Activated naive CD4-positive, alpha-beta T cell treated with anti-CD3 and anti-CD28 coated beads, Interleukin-2, amount 10 ng/mL, durations not matched to agents 7 days and 5 days (primary cell): ENCODE data around the gene SEMA3G.
A peak's percentile ranks its signal among the peaks of the same experiment; 100 is the strongest.

Experiments used
- CTCF ChIA-PET: fragments of 350-600 bp; sonication (Branson Sonifier 250); formaldehyde crosslinking; loops from one replicate; lab custom pipeline; 2021; ENCODE audit warnings: antibody characterized with exemption; lab: Charles Lee
- DNase-seq: peaks from one replicate; pipeline ENCODE4 v3.0.0-alpha.2; 2020
- H3K27ac Mint-ChIP-seq: one replicate; pipeline ENCODE4 v1.8.0; 2021; ENCODE audit warnings: mild to moderate bottlenecking, moderate library complexity, mixed read lengths
- H3K27me3 Mint-ChIP-seq: one replicate; pipeline ENCODE4 v1.8.0; 2021; ENCODE audit warnings: mild to moderate bottlenecking, mixed read lengths
- H3K36me3 Mint-ChIP-seq: one replicate; pipeline ENCODE4 v1.8.0; 2021; ENCODE audit warnings: mixed read lengths
- H3K4me1 Mint-ChIP-seq: one replicate; pipeline ENCODE4 v1.8.0; 2021; ENCODE audit warnings: mixed read lengths
- H3K4me3 Mint-ChIP-seq: one replicate; pipeline ENCODE4 v1.8.0; 2021; ENCODE audit warnings: mild to moderate bottlenecking, moderate library complexity, mixed read lengths
- H3K9me3 Mint-ChIP-seq: one replicate; pipeline ENCODE4 v1.8.0; 2021; ENCODE audit warnings: mixed read lengths

SEMA3G gene

DNA sequence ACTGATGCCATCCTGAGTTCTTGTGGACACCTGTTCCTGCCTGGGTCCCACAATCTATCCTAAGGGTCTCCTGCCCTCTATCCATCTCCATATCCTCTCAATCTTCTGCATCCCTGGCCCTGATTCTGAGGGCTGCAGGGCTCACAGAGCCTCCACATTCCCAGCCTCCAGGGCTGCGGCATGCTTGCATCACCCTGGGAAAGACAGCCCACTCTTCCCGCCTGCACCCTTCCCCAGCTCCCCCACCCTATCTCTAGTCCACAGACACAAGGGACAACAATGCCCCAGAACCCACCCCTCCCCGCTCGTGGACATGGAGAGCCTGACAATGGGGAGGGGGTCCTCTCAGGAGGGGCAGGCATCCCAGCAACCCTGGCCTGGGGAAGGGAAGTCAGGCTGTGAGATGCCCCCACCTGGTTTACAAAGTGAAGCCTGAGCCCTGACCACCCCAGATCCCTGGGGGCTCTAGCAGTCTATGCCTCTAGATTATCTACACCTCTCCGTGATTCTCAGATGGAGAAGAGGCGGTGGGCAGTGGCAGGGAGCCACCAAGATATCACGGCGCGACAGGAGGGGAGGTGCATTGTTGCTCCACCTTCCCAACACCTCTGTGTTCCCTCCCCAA lies 10.3 kb downstream of the SEMA3G start:
- H3K4me1 Mint-ChIP-seq, result peaks cover 2% of the 10 kb centered on the region
- no peak overlapping the region for H3K27ac Mint-ChIP-seq
- CTCF ChIA-PET, result interaction anchor here (1.3 kb wide), 1 partner anchor 11 kb away, joined by 7 read pairs; the partner anchor contains the start of gene SEMA3G
- H3K36me3 Mint-ChIP-seq, result no peaks in the 10 kb centered on the region
- no peaks in the 10 kb centered on the region for H3K9me3 Mint-ChIP-seq
- peaks cover 40% of the 10 kb centered on the region for H3K27me3 Mint-ChIP-seq
- DNase-seq, result no peak
- no peak overlapping the region for H3K4me3 Mint-ChIP-seq

- Mint-ChIP-seq H3K4me1 (peaks cover 2% of the 10 kb centered on the region), H3K27me3 (peaks cover 36% of the 10 kb centered on the region), H3K36me3 (no peaks in the 10 kb centered on the region), H3K27ac (no peak overlapping the region), H3K4me3 (no peak overlapping the region), H3K9me3 (no peaks in the 10 kb centered on the region)
- CTCF ChIA-PET, result interaction anchor here (1.7 to 4.0 kb wide), 2 partner anchors 13 to 22 kb away, joined by 7 to 22 read pairs; no protein-coding TSS in a partner anchor
- DNase-seq, result no peak
Measured at GRCh38 chr3:52433996-52434479, 10.9 kb downstream of the SEMA3G start.

- no peak overlapping the region for H3K4me3 Mint-ChIP-seq
- H3K4me1 Mint-ChIP-seq, result peaks cover 2% of the 10 kb centered on the region
- CTCF ChIA-PET, result interaction anchor here (1.0 to 4.0 kb wide), 4 partner anchors 9 to 21 kb away, joined by 3 to 22 read pairs (median 5); partner anchors contain the start of gene SEMA3G
- H3K9me3 Mint-ChIP-seq, result no peaks in the 10 kb centered on the region
- no peaks in the 10 kb centered on the region for H3K36me3 Mint-ChIP-seq
- no peak overlapping the region for H3K27ac Mint-ChIP-seq
- peaks cover 38% of the 10 kb centered on the region for H3K27me3 Mint-ChIP-seq
- DNase-seq, result no peak
Measured at GRCh38 chr3:52433328-52433995, 11.4 kb downstream of the SEMA3G start.

DNA sequence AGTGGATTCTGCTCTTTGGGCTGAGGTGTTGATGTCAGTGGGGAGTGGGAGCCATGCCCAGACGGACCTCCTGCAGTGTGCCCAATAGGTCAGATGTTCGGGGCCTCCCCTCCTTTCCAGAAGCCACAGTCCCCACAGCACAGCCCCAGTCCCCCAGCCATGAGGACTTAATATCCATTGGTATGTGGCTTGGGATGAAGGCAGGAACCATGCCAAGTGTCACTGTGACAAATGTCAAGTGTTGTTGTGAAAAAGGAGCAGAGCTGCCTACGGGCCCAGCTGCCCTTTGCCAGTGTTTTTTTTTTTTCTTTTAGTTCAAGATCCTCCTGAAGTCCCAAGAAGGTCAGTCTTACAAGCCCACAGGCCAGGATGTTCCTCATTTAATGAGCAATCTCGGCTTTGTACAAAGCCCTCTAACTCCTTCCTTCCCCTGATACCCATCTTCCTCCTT lies 12.2 kb downstream of the SEMA3G start:
- H3K27me3 Mint-ChIP-seq, result peaks cover 45% of the 10 kb centered on the region
- H3K27ac Mint-ChIP-seq, result no peak overlapping the region
- H3K4me1 Mint-ChIP-seq, result peaks cover 2% of the 10 kb centered on the region
- H3K9me3 Mint-ChIP-seq, result no peaks in the 10 kb centered on the region
- no peak overlapping the region for H3K4me3 Mint-ChIP-seq
- H3K36me3 Mint-ChIP-seq, result no peaks in the 10 kb centered on the region
- CTCF ChIA-PET, result interaction anchor here (1.0 to 4.0 kb wide), 5 partner anchors 9 to 20 kb away, joined by 3 to 22 read pairs (median 4); partner anchors contain the start of gene SEMA3G
- no peak for DNase-seq

- H3K4me3 Mint-ChIP-seq, result no peak overlapping the region
- DNase-seq, result no peak
- no peaks in the 10 kb centered on the region for H3K9me3 Mint-ChIP-seq
- peaks cover 2% of the 10 kb centered on the region for H3K4me1 Mint-ChIP-seq
- H3K36me3 Mint-ChIP-seq, result no peaks in the 10 kb centered on the region
- peaks cover 44% of the 10 kb centered on the region for H3K27me3 Mint-ChIP-seq
- H3K27ac Mint-ChIP-seq, result no peak overlapping the region
- CTCF ChIA-PET, result interaction anchor here (0.9 to 4.0 kb wide), 3 partner anchors 10 to 20 kb away, joined by 3 to 22 read pairs (median 4); no protein-coding TSS in a partner anchor
Measured at GRCh38 chr3:52432225-52432624, 12.7 kb downstream of the SEMA3G start.

DNA sequence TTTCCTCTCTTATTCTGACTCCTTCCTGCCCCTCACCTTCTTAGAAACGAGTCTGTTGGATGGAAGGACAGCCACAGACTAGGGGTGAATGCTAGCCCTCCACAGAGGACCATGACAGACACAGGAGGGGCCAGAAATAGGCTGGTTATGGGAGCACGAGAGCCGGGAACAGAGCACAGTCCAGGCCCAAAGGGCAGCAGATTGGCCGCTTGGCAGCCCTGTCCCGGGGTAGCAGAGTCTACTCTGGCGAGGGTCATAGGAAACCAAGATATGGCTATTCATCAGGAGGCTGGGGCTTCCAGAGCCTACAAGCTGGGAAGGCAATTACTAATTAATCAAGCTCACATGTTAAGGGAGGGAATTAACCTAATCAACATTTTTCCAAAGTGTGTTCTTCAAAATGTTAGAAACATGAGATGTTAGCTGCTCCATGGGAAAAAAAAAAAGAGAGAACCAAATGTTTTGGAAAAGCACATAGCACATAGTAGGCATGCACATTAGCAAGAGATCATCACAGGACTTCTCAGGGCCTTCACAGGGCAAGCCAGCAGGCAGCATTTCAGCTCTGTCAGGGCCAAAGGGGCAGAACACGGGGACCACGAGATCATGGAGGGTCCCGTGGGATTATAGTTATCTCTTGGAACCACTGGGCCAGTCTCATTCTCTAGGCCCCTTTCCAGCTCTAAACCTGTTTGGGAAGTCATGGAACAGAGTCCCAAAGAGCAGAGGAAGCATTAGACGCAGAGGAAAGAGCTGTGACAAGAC lies 13.3 kb downstream of the SEMA3G start:
- CTCF ChIA-PET, result interaction anchor here (0.6 to 4.0 kb wide), 4 partner anchors 10 to 19 kb away, joined by 3 to 22 read pairs (median 4); no protein-coding TSS in a partner anchor
- H3K4me1 Mint-ChIP-seq, result peaks cover 2% of the 10 kb centered on the region
- H3K27me3 Mint-ChIP-seq, result peaks cover 44% of the 10 kb centered on the region
- H3K4me3 Mint-ChIP-seq, result no peak overlapping the region
- H3K36me3 Mint-ChIP-seq, result no peaks in the 10 kb centered on the region
- H3K27ac Mint-ChIP-seq, result no peak overlapping the region
- no peak for DNase-seq
- H3K9me3 Mint-ChIP-seq, result no peaks in the 10 kb centered on the region

GRCh38 chr3:52430416-52430810 lies 14.5 kb downstream of the SEMA3G start:
- peaks cover 2% of the 10 kb centered on the region for H3K4me1 Mint-ChIP-seq
- no peak overlapping the region for H3K27ac Mint-ChIP-seq
- no peak overlapping the region for H3K4me3 Mint-ChIP-seq
- peaks cover 40% of the 10 kb centered on the region for H3K27me3 Mint-ChIP-seq
- no peaks in the 10 kb centered on the region for H3K9me3 Mint-ChIP-seq
- CTCF ChIA-PET, result interaction anchor here (0.6 to 4.0 kb wide), 4 partner anchors 9 to 672 kb away, joined by 3 to 22 read pairs (median 3); no protein-coding TSS in a partner anchor
- no peaks in the 10 kb centered on the region for H3K36me3 Mint-ChIP-seq
- no peak for DNase-seq

GRCh38 chr3:52429779-52430415 lies 15.0 kb downstream of the SEMA3G start:
- Mint-ChIP-seq H3K4me1 (peaks cover 2% of the 10 kb centered on the region), H3K36me3 (no peaks in the 10 kb centered on the region), H3K27ac (no peak overlapping the region), H3K27me3 (peaks cover 36% of the 10 kb centered on the region), H3K9me3 (no peaks in the 10 kb centered on the region), H3K4me3 (no peak overlapping the region)
- DNase-seq, result no peak
- CTCF ChIA-PET, result interaction anchor here (1.0 to 4.0 kb wide), 3 partner anchors 17 to 68 kb away, joined by 3 to 69 read pairs (median 22); partner anchors contain the start of gene SEMA3G

GRCh38 chr3:52429031-52429430 lies 15.9 kb downstream of the SEMA3G start:
- CTCF ChIA-PET, result interaction anchor here (0.8 to 3.0 kb wide), 6 partner anchors 8 to 19 kb away, joined by 4 to 69 read pairs (median 6); partner anchors contain the start of gene SEMA3G
- DNase-seq, result no peak
- no peaks in the 10 kb centered on the region for H3K9me3 Mint-ChIP-seq
- H3K36me3 Mint-ChIP-seq, result no peaks in the 10 kb centered on the region
- peaks cover 29% of the 10 kb centered on the region for H3K27me3 Mint-ChIP-seq
- no peak overlapping the region for H3K4me3 Mint-ChIP-seq
- H3K27ac Mint-ChIP-seq, result no peak overlapping the region
- peaks cover 2% of the 10 kb centered on the region for H3K4me1 Mint-ChIP-seq

GRCh38 chr3:52428151-52429005 lies 16.5 kb downstream of the SEMA3G start:
- Mint-ChIP-seq H3K36me3 (no peaks in the 10 kb centered on the region), H3K9me3 (no peaks in the 10 kb centered on the region), H3K27me3 (peaks cover 28% of the 10 kb centered on the region), H3K4me1 (peaks cover 2% of the 10 kb centered on the region), H3K27ac (no peak overlapping the region), H3K4me3 (no peak overlapping the region)
- peak; percentile 55 for DNase-seq
- CTCF ChIA-PET, result interaction anchor here (0.7 to 3.0 kb wide), 14 partner anchors 8 to 45 kb away, joined by 3 to 69 read pairs (median 4); partner anchors contain the start of gene SEMA3G

GRCh38 chr3:52423173-52423572 lies 21.7 kb downstream of the SEMA3G start:
- no peak for DNase-seq
- Mint-ChIP-seq H3K4me3 (no peak overlapping the region), H3K9me3 (no peaks in the 10 kb centered on the region), H3K27me3 (peaks cover 10% of the 10 kb centered on the region), H3K36me3 (peaks cover 9% of the 10 kb centered on the region), H3K27ac (no peak overlapping the region), H3K4me1 (no peaks in the 10 kb centered on the region)
- CTCF ChIA-PET, result interaction anchor here (1.0 to 1.7 kb wide), 3 partner anchors 11 to 25 kb away, joined by 4 to 13 read pairs (median 6); no protein-coding TSS in a partner anchor

GRCh38 chr3:52422669-52423068 lies 22.2 kb downstream of the SEMA3G start:
- DNase-seq, result no peak
- Mint-ChIP-seq H3K9me3 (no peaks in the 10 kb centered on the region), H3K4me3 (no peak overlapping the region), H3K4me1 (no peaks in the 10 kb centered on the region), H3K27me3 (peaks cover 6% of the 10 kb centered on the region), H3K27ac (no peak overlapping the region), H3K36me3 (peaks cover 9% of the 10 kb centered on the region)
- CTCF ChIA-PET, result interaction anchor here (1.0 to 1.7 kb wide), 3 partner anchors 10 to 25 kb away, joined by 4 to 13 read pairs (median 6); no protein-coding TSS in a partner anchor
